Measurements from ENCODE around the gene GGA2.

- TF ChIP-seq CTCF (conservative IDR thresholded peaks at IDR 0.05; ENCODE audit: low read depth, low read length) (peak; percentile 85), EZH2phosphoT487 (IDR thresholded peaks at IDR 0.05; ENCODE audit: borderline replicate concordance, low read length) (no peak), EZH2 (IDR thresholded peaks at IDR 0.05; ENCODE audit: low read length, unreplicated experiment) (no peak)
Observed at GRCh38 chr16:23434380-23434779, 75.9 kb downstream of the GGA2 start.
